ENCODE measurements around the gene PLA1A.

GRCh38 chr3:119635719-119636118 lies 38.0 kb downstream of the PLA1A start:
- no peak for TF ChIP-seq ZNF274 (IDR thresholded peaks at IDR 0.05; ENCODE audit: low read depth, low read length)
- no peak for TF ChIP-seq SUZ12 (IDR thresholded peaks at IDR 0.05; ENCODE audit: extremely low read depth, insufficient read depth, insufficient read length)
